Left ventricle myocardium inferior (tissue), 1 donor: ENCODE results near the gene ARFGAP3. TPM values are rescaled to one million over a fixed set of nuclear protein-coding genes. Genes with fewer than 3 reads are reported as not detected.

ENCODE experiments used
- DNase-seq: peaks from one replicate; pipeline ENCODE4 v3.0.0-alpha.2; 2020
- H3K27ac ChIP-seq: fragments of 200-600 bp; replicated peaks from 2 replicates; pipeline ENCODE4 v1.8.0; 2021
- H3K27me3 ChIP-seq: fragments of 200-600 bp; 2 replicates; pipeline ENCODE4 v1.8.0; 2021; ENCODE audit warnings: low read depth
- H3K36me3 ChIP-seq: fragments of 200-600 bp; 2 replicates; pipeline ENCODE4 v1.8.0; 2021
- H3K4me1 ChIP-seq: fragments of 200-600 bp; 2 replicates; pipeline ENCODE4 v1.8.0; 2021
- H3K4me3 ChIP-seq: fragments of 200-600 bp; 2 replicates; pipeline ENCODE4 v1.8.0; 2021; ENCODE audit warnings: mild to moderate bottlenecking, moderate library complexity
- H3K9me3 ChIP-seq: fragments of 200-600 bp; replicated peaks from 2 replicates; pipeline ENCODE4 v1.8.0; 2021
- intact Hi-C: fragments of 100-400 bp; cut with micrococcal nuclease; formaldehyde crosslinking; loops from one replicate; pipeline ENCODE4 v1.11.0; 2022
- total RNA-seq: library from RNA; stranded (reverse); fragmentation: NEBNext Ultra II Directional; extraction: Animal tissue kit (Norgen Biotek cat#: 25700); gene quantifications from one replicate; pipeline ENCODE4 v1.2.1, GENCODE V29; 2021
- TF ChIP-seq, protein P1 (sequence below): fragments of 200-600 bp; IDR thresholded peaks from 2 replicates; pipeline ENCODE4 v1.8.0; 2021; ENCODE audit warnings: antibody characterized with exemption, mild to moderate bottlenecking, borderline replicate concordance
- donor health status: DM: no; HTN: yes; CAD: no; lungs with severe emphysema.

Gene ARFGAP3
- total RNA-seq, 1 donor from 2014 or later: 26.9 TPM

DNA sequence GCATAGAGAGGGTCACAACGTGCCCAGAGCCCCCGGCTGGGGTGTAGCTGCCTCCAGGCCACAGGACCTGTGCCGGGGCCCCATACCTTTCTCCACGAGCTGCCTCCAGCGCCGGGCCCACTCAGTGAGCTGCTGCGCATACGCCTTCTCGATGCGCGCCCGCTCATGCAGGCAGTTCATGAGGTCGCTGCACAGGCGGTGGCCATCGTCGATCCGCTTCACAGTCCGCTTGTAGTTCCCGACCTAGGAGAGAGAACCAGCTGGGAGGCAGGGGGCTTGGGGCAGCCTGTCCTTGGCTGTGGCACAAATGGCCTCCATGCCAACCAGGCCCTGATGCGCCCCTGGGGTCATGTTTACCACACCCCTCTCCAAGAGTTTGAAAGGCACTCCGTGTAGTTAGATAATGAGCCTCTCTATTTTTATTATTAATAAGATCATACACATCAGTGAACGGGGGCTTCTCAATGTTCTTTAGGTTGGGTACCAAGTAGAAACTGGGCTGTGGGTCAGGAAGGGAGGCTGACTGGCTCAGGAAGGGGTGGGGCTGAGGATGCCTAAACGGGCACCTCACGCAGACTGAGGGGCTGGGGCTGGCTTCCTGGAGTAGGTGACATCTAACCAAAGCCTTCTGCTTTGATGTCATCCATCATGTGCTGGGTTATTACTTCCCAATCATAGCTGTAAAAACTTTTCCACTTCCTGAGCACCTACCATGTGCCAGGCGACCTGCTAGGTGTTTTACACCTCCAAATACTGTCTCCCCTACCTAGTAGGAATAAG, 36.5 kb upstream of the ARFGAP3 start:
- Histone ChIP-seq H3K9me3 (no peaks in the 10 kb centered on the region), H3K27me3 (no peaks in the 10 kb centered on the region), H3K4me1 (peaks cover 82% of the 10 kb centered on the region), H3K36me3 (peaks cover 31% of the 10 kb centered on the region), H3K27ac (peak overlapping the region; percentile 83), H3K4me3 (no peak overlapping the region)
- intact Hi-C loops: no loop called here
- TF ChIP-seq, protein P1, sequence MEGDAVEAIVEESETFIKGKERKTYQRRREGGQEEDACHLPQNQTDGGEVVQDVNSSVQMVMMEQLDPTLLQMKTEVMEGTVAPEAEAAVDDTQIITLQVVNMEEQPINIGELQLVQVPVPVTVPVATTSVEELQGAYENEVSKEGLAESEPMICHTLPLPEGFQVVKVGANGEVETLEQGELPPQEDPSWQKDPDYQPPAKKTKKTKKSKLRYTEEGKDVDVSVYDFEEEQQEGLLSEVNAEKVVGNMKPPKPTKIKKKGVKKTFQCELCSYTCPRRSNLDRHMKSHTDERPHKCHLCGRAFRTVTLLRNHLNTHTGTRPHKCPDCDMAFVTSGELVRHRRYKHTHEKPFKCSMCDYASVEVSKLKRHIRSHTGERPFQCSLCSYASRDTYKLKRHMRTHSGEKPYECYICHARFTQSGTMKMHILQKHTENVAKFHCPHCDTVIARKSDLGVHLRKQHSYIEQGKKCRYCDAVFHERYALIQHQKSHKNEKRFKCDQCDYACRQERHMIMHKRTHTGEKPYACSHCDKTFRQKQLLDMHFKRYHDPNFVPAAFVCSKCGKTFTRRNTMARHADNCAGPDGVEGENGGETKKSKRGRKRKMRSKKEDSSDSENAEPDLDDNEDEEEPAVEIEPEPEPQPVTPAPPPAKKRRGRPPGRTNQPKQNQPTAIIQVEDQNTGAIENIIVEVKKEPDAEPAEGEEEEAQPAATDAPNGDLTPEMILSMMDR: no peak
- DNase-seq: no peak

DNA sequence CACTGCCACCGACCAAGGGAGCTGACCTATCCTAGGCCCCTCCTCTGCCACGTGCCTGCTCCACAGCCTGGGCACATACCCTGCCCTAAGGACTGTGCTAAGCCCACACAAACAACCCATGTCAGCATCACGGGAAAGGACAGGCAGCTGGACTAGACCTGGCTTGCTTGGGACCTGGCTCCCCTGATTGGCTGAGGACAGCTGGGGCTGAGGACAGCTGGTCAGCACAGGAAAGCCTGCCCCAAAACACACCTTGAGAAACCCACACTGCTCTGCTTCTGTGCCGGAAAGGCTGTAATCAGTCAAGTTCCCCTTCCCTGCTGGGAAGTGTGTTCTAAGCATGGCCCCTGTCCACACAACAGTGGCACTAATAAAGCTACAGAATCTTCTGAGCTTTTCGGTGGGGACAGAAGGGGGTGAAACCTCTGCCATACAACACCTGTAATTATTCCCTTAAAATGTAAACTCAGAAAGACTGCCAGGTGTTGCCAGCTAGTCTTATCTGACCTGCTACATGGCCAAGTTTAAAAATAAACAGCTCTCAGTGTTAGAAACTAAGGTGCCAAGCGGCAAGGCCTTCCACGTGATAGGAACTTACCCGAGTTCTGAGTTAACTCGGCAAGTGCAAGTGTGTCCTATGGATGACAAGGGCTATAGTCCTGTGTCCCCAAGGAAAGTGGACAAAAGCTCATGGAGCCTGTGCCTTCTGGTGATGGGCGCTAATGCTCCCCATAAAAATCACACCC, 35.7 kb upstream of the ARFGAP3 start:
- H3K4me3 ChIP-seq: no peak overlapping the region
- TF ChIP-seq, protein P1: no peak
- H3K4me1 ChIP-seq: peaks cover 82% of the 10 kb centered on the region
- no peak for DNase-seq
- peak overlapping the region; percentile 83 for H3K27ac ChIP-seq
- H3K36me3 ChIP-seq: peaks cover 38% of the 10 kb centered on the region
- intact Hi-C loops: no loop called here
- no peaks in the 10 kb centered on the region for H3K9me3 ChIP-seq
- H3K27me3 ChIP-seq: no peaks in the 10 kb centered on the region

DNA sequence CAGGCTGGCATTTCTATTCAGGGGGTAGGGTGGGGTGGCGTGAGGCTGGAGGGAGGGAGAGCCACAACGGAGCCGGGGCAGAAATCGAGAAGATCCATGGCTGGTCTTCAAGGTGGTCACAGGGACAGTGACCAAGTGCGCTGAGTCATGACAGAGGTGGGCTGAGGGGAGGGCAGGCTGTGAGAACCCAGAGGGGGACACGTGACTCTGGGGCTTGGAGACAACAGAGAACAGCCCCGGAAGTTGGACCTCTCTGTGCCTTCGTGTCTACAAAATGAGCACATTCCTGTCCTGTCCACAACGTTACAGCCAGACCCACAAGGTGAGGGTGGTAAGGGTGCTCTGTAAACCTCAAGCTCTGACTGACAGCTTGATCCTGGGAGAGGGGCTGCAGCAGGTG, 35.1 kb upstream of the ARFGAP3 start:
- intact Hi-C loops: no loop called here
- no peak for DNase-seq
- peak overlapping the region; percentile 83 for H3K27ac ChIP-seq

DNA sequence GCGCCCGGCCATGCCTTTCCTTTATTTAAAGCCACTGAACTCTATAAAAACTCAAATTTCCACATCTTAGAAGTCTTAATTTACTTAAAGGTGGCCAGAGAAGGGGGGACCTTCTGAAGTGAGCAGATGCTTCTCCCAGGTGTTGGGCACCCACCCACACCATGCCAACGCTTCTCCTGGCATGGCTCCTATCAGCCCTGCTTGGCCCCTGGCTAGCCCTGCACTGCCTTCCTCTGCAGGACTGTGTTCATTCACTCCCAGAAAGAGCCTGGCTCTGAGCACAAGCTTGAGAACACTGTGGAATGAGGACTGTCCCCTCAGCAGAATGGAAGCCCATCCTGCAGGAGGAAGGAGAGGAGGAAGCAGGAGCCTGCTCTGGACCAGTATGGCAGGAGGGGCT, 34.6 kb upstream of the ARFGAP3 start:
- Histone ChIP-seq H3K4me3 (no peak overlapping the region), H3K9me3 (no peaks in the 10 kb centered on the region), H3K36me3 (peaks cover 47% of the 10 kb centered on the region), H3K27me3 (no peaks in the 10 kb centered on the region), H3K27ac (peak overlapping the region; percentile 83), H3K4me1 (peaks cover 79% of the 10 kb centered on the region)
- DNase-seq: no peak
- TF ChIP-seq, protein P1: no peak
- intact Hi-C loops: no loop called here

More for the DNA sequence above, 35.1 kb upstream of the ARFGAP3 start:
- no peak overlapping the region for H3K4me3 ChIP-seq
- H3K27me3 ChIP-seq: no peaks in the 10 kb centered on the region
- peaks cover 42% of the 10 kb centered on the region for H3K36me3 ChIP-seq
- H3K9me3 ChIP-seq: no peaks in the 10 kb centered on the region
- H3K4me1 ChIP-seq: peaks cover 82% of the 10 kb centered on the region
- TF ChIP-seq, protein P1: no peak

DNA sequence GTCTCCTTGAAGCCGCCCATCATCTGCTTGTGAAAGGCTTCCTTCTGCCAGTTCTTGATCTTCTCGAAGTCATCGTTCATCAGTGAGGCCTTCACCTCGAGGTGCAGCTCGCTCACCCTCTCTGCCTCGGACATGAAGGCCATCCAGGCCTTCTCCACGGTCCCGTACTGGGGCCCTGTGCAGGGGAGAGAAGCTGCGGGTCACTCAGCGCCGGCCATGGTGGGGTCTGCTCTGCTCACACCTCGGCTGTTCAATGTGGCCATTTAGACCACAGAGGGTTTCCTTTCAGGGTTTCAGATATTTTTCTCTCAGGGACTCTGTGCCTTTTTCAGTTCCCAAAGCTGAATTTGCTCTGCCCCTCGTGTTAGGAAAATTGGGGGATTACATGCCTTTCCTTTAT, 33.9 kb upstream of the ARFGAP3 start:
- no peak overlapping the region for H3K4me3 ChIP-seq
- no peaks in the 10 kb centered on the region for H3K9me3 ChIP-seq
- intact Hi-C loops: no loop called here
- peak overlapping the region; percentile 10 for H3K27ac ChIP-seq
- no peak for DNase-seq
- no peaks in the 10 kb centered on the region for H3K27me3 ChIP-seq
- TF ChIP-seq, protein P1: no peak
- peaks cover 73% of the 10 kb centered on the region for H3K4me1 ChIP-seq
- peaks cover 53% of the 10 kb centered on the region for H3K36me3 ChIP-seq
